GM15510 (cell line): Measurements from ENCODE around the gene PLPP4.

Experiments
- POLR2A ChIP-seq: IDR thresholded peaks from 3 replicates; pipeline ENCODE4 v1.6.1; 2011; ENCODE audit warnings: borderline replicate concordance; ENCODE audit not compliant: insufficient read length; ENCODE audit errors: extremely low read depth

PLPP4 gene

GRCh38 chr10:120466006-120466405 is 9.0 kb downstream of the PLPP4 start:
- no peak for TF ChIP-seq POLR2A

- TF ChIP-seq POLR2A = no peak
These were observed 16.6 kb downstream of the PLPP4 start for GRCh38 chr10:120473593-120473992.

GRCh38 chr10:120474956-120475355 is 17.9 kb downstream of the PLPP4 start:
- TF ChIP-seq POLR2A = no peak

- no peak for TF ChIP-seq POLR2A
These were observed 19.1 kb downstream of the PLPP4 start for GRCh38 chr10:120475844-120476791.

GRCh38 chr10:120477021-120477742 is 20.2 kb downstream of the PLPP4 start:
- no peak for TF ChIP-seq POLR2A

GRCh38 chr10:120477743-120478141 is 20.7 kb downstream of the PLPP4 start:
- TF ChIP-seq POLR2A = no peak

- no peak for TF ChIP-seq POLR2A
These were observed 21.4 kb downstream of the PLPP4 start for GRCh38 chr10:120478386-120478785.

GRCh38 chr10:120479506-120479905 is 22.5 kb downstream of the PLPP4 start:
- TF ChIP-seq POLR2A = no peak

- TF ChIP-seq POLR2A = no peak
These were observed 23.1 kb downstream of the PLPP4 start for GRCh38 chr10:120480065-120480600.

GRCh38 chr10:120480848-120481247 is 23.8 kb downstream of the PLPP4 start:
- no peak for TF ChIP-seq POLR2A

- no peak for TF ChIP-seq POLR2A
These were observed 26.0 kb downstream of the PLPP4 start for GRCh38 chr10:120483006-120483405.

GRCh38 chr10:120483651-120484301 is 26.7 kb downstream of the PLPP4 start:
- TF ChIP-seq POLR2A = no peak

- no peak for TF ChIP-seq POLR2A
These were observed 28.9 kb downstream of the PLPP4 start for GRCh38 chr10:120485946-120486345.

- no peak for TF ChIP-seq POLR2A
These were observed 29.7 kb downstream of the PLPP4 start for GRCh38 chr10:120486671-120487205.
